Adipocyte (in vitro differentiated cells): ENCODE data around the gene RASGRP4.
A peak's percentile ranks its signal among the peaks of the same experiment; 100 is the strongest.

Source experiments
- DNase-seq: peaks from one replicate; pipeline ENCODE4 v3.0.0-alpha.2; 2015; ENCODE audit warnings: low read depth
- H3K27me3 ChIP-seq: replicated peaks from 2 replicates; pipeline ENCODE4 v1.7.0; 2013; ENCODE audit warnings: mild to moderate bottlenecking, low read length, moderate library complexity; ENCODE audit not compliant: control insufficient read depth, insufficient read depth
- H3K36me3 ChIP-seq: 2 replicates; pipeline ENCODE4 v1.7.0; 2013; ENCODE audit warnings: low read length, mild to moderate bottlenecking, moderate library complexity; ENCODE audit not compliant: control insufficient read depth, insufficient read depth, severe bottlenecking
- H3K4me1 ChIP-seq: 2 replicates; pipeline ENCODE4 v1.7.0; 2013; ENCODE audit warnings: mild to moderate bottlenecking, low read length, moderate library complexity; ENCODE audit not compliant: control insufficient read depth, insufficient read depth
- H3K4me3 ChIP-seq: 2 replicates; pipeline ENCODE4 v1.7.0; 2013; ENCODE audit warnings: mild to moderate bottlenecking, low read length, moderate library complexity
- H3K9ac ChIP-seq: 2 replicates; pipeline ENCODE4 v1.7.0; 2013; ENCODE audit warnings: mild to moderate bottlenecking, low read length, moderate library complexity
- H3K9me3 ChIP-seq: 2 replicates; pipeline ENCODE4 v1.7.0; 2013; ENCODE audit warnings: mild to moderate bottlenecking, low read length, moderate library complexity; ENCODE audit not compliant: control insufficient read depth

Gene RASGRP4

DNA sequence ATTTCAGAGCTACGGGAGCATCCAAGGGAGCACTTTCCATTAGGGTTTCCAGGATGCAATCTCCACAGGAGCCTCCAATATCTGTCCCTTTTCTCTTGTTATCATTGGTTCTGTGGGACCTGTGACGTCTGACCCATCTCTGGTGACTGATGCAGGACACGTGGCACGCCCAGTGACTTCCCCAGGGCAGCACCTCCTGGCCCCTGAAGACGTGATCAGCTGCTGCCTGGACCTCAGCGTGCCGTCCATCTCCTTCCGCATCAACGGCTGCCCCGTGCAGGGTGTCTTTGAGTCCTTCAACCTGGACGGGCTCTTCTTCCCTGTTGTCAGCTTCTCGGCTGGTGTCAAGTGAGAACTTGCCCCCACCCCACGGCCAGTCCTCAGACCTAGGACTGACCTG is 33.0 kb upstream of the RASGRP4 start:
- no peak overlapping the region for H3K9ac ChIP-seq
- H3K27me3 ChIP-seq, result peaks cover 16% of the 10 kb centered on the region
- H3K4me1 ChIP-seq, result no peaks in the 10 kb centered on the region

DNA sequence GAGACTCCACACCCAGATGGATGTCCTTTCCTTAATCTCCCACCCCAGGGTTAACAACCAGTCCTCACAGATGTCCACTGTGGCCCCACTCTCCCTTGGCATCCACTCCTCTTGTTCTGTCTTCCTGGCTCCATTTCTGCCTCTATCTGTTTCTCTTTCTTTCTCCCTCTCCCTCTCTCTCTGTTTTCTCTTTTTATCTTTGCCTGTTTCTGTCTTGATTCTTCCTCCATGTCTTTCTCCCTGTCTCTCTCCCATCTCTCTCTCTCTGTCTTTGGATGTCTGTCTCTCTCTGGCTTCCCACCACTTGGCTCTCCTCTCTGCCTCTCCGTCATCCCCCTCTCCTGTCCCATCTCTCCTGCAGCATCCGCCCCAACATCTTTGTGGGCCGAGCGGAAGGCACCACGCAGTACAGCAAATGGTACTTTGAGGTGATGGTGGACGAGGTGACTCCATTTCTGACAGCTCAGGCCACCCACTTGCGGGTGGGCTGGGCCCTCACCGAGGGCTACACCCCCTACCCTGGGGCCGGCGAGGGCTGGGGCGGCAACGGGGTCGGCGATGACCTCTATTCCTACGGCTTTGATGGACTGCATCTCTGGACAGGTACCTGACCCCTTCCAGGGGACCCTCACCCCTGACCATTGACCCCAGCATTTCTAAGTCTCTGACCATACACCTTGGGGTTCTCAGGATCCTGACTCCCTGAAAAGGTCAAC is 31.8 kb upstream of the RASGRP4 start:
- Histone ChIP-seq H3K36me3 (no peaks in the 10 kb centered on the region), H3K27me3 (peaks cover 16% of the 10 kb centered on the region), H3K4me1 (no peaks in the 10 kb centered on the region), H3K9me3 (no peaks in the 10 kb centered on the region), H3K9ac (no peak overlapping the region), H3K4me3 (no peak overlapping the region)
- DNase-seq, result no peak

More for the DNA sequence above, 33.0 kb upstream of the RASGRP4 start:
- no peak for DNase-seq
- no peaks in the 10 kb centered on the region for H3K9me3 ChIP-seq
- H3K4me3 ChIP-seq, result no peak overlapping the region
- no peaks in the 10 kb centered on the region for H3K36me3 ChIP-seq

DNA sequence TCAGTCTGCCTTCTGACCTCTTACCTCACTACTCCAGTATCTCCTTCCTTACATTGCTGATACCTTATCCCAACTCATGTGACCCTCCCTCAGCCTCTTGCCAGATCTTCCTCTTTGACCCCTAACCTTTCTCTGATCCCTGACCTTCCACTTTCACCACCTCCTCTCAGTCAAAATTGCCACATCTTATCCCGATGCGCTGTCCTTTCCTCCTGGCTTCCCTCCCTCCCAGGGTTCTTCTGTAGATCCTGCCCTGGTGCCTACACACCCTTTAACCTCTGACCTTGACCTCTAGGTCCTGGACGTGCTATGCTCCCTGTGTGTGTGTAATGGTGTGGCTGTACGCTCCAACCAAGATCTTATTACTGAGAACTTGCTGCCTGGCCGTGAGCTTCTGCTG is 31.2 kb upstream of the RASGRP4 start:
- no peaks in the 10 kb centered on the region for H3K36me3 ChIP-seq
- DNase-seq, result no peak
- H3K9me3 ChIP-seq, result no peaks in the 10 kb centered on the region
- H3K4me3 ChIP-seq, result no peak overlapping the region
- H3K4me1 ChIP-seq, result no peaks in the 10 kb centered on the region
- H3K27me3 ChIP-seq, result peaks cover 16% of the 10 kb centered on the region
- H3K9ac ChIP-seq, result no peak overlapping the region

- H3K36me3 ChIP-seq, result no peaks in the 10 kb centered on the region
- H3K4me1 ChIP-seq, result no peaks in the 10 kb centered on the region
- H3K4me3 ChIP-seq, result no peak overlapping the region
- DNase-seq, result peak; percentile 31
- H3K9me3 ChIP-seq, result no peaks in the 10 kb centered on the region
- H3K9ac ChIP-seq, result no peak overlapping the region
- H3K27me3 ChIP-seq, result peaks cover 25% of the 10 kb centered on the region
Observed at GRCh38 chr19:38455031-38455430, 29.0 kb upstream of the RASGRP4 start.

DNA sequence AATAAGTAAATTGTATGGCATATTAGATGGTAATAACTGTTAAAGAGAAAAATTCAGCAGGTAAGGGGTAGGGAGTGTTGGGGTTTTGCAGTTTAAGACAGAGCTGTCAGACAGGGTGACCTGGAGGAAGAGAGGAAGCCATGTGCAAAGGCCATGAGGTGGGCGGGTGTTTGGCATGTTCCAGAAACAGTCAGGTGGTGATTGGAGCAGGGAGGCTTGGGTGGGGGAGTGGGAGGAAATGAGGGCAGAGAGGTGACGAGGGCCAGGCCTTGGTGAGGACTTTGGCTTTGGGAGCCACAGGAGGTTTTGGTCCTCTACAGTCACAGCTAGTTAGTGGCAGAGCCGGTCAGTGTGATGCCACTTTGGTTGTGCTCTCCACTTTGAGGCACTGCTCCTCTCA is 27.6 kb upstream of the RASGRP4 start:
- H3K36me3 ChIP-seq, result no peaks in the 10 kb centered on the region
- H3K4me3 ChIP-seq, result no peak overlapping the region
- no peak for DNase-seq
- peaks cover 4% of the 10 kb centered on the region for H3K9me3 ChIP-seq
- H3K4me1 ChIP-seq, result no peaks in the 10 kb centered on the region
- no peak overlapping the region for H3K9ac ChIP-seq
- peaks cover 33% of the 10 kb centered on the region for H3K27me3 ChIP-seq

- no peaks in the 10 kb centered on the region for H3K36me3 ChIP-seq
- peaks cover 4% of the 10 kb centered on the region for H3K9me3 ChIP-seq
- no peak for DNase-seq
- H3K27me3 ChIP-seq, result peaks cover 33% of the 10 kb centered on the region
- no peaks in the 10 kb centered on the region for H3K4me1 ChIP-seq
- H3K9ac ChIP-seq, result no peak overlapping the region
- H3K4me3 ChIP-seq, result no peak overlapping the region
Observed at GRCh38 chr19:38452430-38453366, 26.7 kb upstream of the RASGRP4 start.

DNA sequence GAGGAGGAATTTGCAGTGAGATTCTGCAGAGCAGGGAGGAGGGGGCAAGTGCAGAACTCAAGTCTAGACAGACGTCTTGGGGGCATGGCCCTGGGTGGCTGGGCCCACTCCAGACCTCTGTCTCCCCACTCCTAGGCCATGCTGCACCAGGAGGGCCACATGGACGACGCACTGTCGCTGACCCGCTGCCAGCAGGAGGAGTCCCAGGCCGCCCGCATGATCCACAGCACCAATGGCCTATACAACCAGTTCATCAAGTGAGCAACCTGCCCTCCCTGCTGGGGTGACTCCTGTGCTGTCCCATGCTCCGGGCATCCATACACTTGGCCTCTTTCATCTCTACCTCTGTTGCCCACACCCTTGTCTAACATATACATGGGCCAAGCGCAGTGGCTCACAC is 25.6 kb upstream of the RASGRP4 start:
- no peak for DNase-seq
- H3K4me3 ChIP-seq, result no peak overlapping the region
- peaks cover 27% of the 10 kb centered on the region for H3K27me3 ChIP-seq
- no peaks in the 10 kb centered on the region for H3K4me1 ChIP-seq
- H3K36me3 ChIP-seq, result no peaks in the 10 kb centered on the region
- peaks cover 4% of the 10 kb centered on the region for H3K9me3 ChIP-seq
- no peak overlapping the region for H3K9ac ChIP-seq

- H3K4me1 ChIP-seq, result no peaks in the 10 kb centered on the region
- no peak overlapping the region for H3K4me3 ChIP-seq
- H3K27me3 ChIP-seq, result peaks cover 32% of the 10 kb centered on the region
- no peak for DNase-seq
- H3K9ac ChIP-seq, result no peak overlapping the region
- no peaks in the 10 kb centered on the region for H3K36me3 ChIP-seq
- H3K9me3 ChIP-seq, result peaks cover 4% of the 10 kb centered on the region
Observed at GRCh38 chr19:38451036-38451435, 25.0 kb upstream of the RASGRP4 start.

GRCh38 chr19:38449518-38449917 is 23.5 kb upstream of the RASGRP4 start:
- no peak overlapping the region for H3K9ac ChIP-seq
- H3K4me3 ChIP-seq, result no peak overlapping the region
- no peaks in the 10 kb centered on the region for H3K4me1 ChIP-seq
- peaks cover 4% of the 10 kb centered on the region for H3K9me3 ChIP-seq
- H3K27me3 ChIP-seq, result peaks cover 28% of the 10 kb centered on the region
- no peak for DNase-seq
- H3K36me3 ChIP-seq, result no peaks in the 10 kb centered on the region

- H3K9ac ChIP-seq, result no peak overlapping the region
- H3K4me3 ChIP-seq, result no peak overlapping the region
- no peak for DNase-seq
- peaks cover 4% of the 10 kb centered on the region for H3K9me3 ChIP-seq
- H3K27me3 ChIP-seq, result peaks cover 28% of the 10 kb centered on the region
- no peaks in the 10 kb centered on the region for H3K36me3 ChIP-seq
- no peaks in the 10 kb centered on the region for H3K4me1 ChIP-seq
Observed at GRCh38 chr19:38448225-38448624, 22.2 kb upstream of the RASGRP4 start.

DNA sequence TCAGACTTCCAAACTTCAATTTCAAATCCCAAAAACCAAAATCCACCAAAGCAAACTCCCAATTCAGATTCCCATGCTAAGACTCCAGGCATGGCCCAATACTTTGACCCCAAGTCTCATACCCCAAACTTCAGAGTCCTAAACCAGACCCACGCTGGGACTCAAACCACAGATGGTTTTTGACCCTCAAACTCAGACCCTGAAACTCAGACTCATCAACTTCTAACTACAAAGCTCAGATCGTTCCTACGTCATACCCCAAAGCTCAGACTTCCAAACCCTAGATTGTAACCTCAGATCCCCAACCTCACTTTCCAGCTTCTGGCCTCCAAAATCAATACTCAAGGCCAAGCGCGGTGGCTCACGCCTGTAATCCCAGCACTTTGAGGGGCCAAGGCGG is 19.3 kb upstream of the RASGRP4 start:
- Histone ChIP-seq H3K27me3 (peaks cover 27% of the 10 kb centered on the region), H3K9me3 (peaks cover 4% of the 10 kb centered on the region), H3K4me1 (no peaks in the 10 kb centered on the region), H3K4me3 (no peak overlapping the region), H3K9ac (no peak overlapping the region), H3K36me3 (no peaks in the 10 kb centered on the region)
- no peak for DNase-seq
